ENCODE measurements around the gene ASS1. TPM values are rescaled to one million over a fixed set of nuclear protein-coding genes. Genes with fewer than 3 reads are reported as not detected.
A peak's percentile ranks its signal among the peaks of the same experiment; 100 is the strongest.

Gene ASS1
- polyA plus RNA-seq, 4 donors: 295 to 962 (median 408) TPM

GRCh38 chr9:130518943-130519799, 74.4 kb downstream of the ASS1 start:
- no peak overlapping the region for H3K4me3 ChIP-seq (ENCODE audit: low read depth in 1 of 3, low read length in 3 of 3)
- DNase-seq (no peak), FAIRE-seq (no peak)
- no peaks in the 10 kb centered on the region for H3K27me3 ChIP-seq (ENCODE audit: control insufficient read depth in 3 of 3, insufficient read depth in 3 of 3, low read length in 3 of 3)
- H3K27ac ChIP-seq (ENCODE audit: low read depth in 1 of 3, low read length in 2 of 3): no peak overlapping the region
- no peaks in the 10 kb centered on the region for H3K9me3 ChIP-seq (ENCODE audit: control insufficient read depth in 2 of 2, insufficient read depth in 1 of 2, low read depth in 1 of 2, low read length in 1 of 2)
- WGBS, 3 donors: 67 to 71% (median 70%) methylated on average over 24 of the region's 24 CpGs
- H3K36me3 ChIP-seq (ENCODE audit: control insufficient read depth in 3 of 3, insufficient read depth in 2 of 3, low read depth in 1 of 3, low read length in 3 of 3): no peaks in the 10 kb centered on the region
- H3K4me1 ChIP-seq (ENCODE audit: control insufficient read depth in 3 of 3, insufficient read depth in 2 of 3, low read depth in 1 of 3, low read length in 2 of 3): no peaks in the 10 kb centered on the region

DNA sequence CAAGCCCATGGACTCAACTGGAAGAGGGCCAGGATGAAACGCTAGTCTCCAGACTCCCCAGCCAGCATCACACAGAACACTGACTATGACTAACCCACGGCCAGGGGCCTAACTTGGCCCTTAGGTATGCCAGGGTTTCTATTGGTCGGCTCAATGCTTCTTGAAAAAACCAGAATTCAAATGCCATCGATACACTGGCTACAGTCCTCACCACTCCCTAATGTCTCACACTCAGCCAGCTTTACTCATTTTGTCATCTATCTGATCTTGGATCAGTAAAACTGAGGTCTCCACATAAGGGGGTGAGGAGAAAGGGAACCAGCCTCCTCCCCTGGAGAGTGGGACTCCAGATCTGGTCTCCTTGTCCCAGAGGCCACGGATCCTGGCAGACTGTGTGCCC, 75.2 kb downstream of the ASS1 start:
- H3K9me3 ChIP-seq (ENCODE audit: control insufficient read depth in 2 of 2, insufficient read depth in 1 of 2, low read depth in 1 of 2, low read length in 1 of 2): no peaks in the 10 kb centered on the region
- no peaks in the 10 kb centered on the region for H3K27me3 ChIP-seq (ENCODE audit: control insufficient read depth in 3 of 3, insufficient read depth in 3 of 3, low read length in 3 of 3)
- H3K36me3 ChIP-seq (ENCODE audit: control insufficient read depth in 3 of 3, insufficient read depth in 2 of 3, low read depth in 1 of 3, low read length in 3 of 3): no peaks in the 10 kb centered on the region
- no peak overlapping the region for H3K4me3 ChIP-seq (ENCODE audit: low read depth in 1 of 3, low read length in 3 of 3)
- H3K27ac ChIP-seq (ENCODE audit: low read depth in 1 of 3, low read length in 2 of 3): no peak overlapping the region
- no peak for DNase-seq
- no peak for FAIRE-seq
- H3K4me1 ChIP-seq (ENCODE audit: control insufficient read depth in 3 of 3, insufficient read depth in 2 of 3, low read depth in 1 of 3, low read length in 2 of 3): no peaks in the 10 kb centered on the region
- WGBS, 3 donors: 86 to 88% (median 87%) methylated on average over 5 of the region's 5 CpGs

GRCh38 chr9:130521715-130522114, 77.0 kb downstream of the ASS1 start:
- Histone ChIP-seq H3K4me3 (ENCODE audit: low read depth in 1 of 3, low read length in 3 of 3) (no peak overlapping the region), H3K4me1 (ENCODE audit: control insufficient read depth in 3 of 3, insufficient read depth in 2 of 3, low read depth in 1 of 3, low read length in 2 of 3) (peaks cover 0 to under 1% (median 0%) of the 10 kb centered on the region in 3 donors), H3K27me3 (ENCODE audit: control insufficient read depth in 3 of 3, insufficient read depth in 3 of 3, low read length in 3 of 3) (no peaks in the 10 kb centered on the region), H3K27ac (ENCODE audit: low read depth in 1 of 3, low read length in 2 of 3) (no peak overlapping the region), H3K9me3 (ENCODE audit: control insufficient read depth in 2 of 2, insufficient read depth in 1 of 2, low read depth in 1 of 2, low read length in 1 of 2) (no peaks in the 10 kb centered on the region), H3K36me3 (ENCODE audit: control insufficient read depth in 3 of 3, insufficient read depth in 2 of 3, low read depth in 1 of 3, low read length in 3 of 3) (no peaks in the 10 kb centered on the region)
- FAIRE-seq: no peak
- no peak for DNase-seq
- 79 to 91% (median 85%) methylated on average over 5 of the region's 5 CpGs for WGBS, 3 donors

DNA sequence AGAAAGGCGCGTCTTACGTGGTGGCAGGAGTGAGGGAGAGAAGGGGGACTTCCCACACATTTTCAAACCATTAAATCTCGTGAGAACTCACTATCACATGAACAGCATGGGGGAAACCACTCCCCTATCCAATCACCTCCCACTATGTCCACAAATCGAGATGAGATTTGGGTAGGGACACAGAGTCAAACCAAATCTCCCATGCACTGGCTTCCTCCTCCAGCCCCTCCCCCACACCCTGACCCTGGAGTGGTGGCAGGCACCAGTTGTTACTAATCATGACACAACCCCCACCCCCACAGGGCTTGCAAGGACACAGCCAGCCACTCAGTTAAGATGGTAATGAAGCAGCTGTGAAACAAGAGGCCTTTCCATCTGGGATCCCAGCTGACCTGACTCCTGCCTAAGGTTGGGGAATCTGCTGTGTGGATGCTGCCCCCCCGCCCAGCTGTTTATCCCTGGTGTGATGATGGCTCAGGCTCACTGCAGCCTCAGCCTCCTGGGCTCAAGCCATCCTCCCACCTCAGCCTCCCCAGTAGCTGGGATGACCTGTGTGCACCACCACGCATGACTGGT, 77.6 kb downstream of the ASS1 start:
- Histone ChIP-seq H3K4me1 (ENCODE audit: control insufficient read depth in 3 of 3, insufficient read depth in 2 of 3, low read depth in 1 of 3, low read length in 2 of 3) (peaks cover 0 to 5% (median 0%) of the 10 kb centered on the region in 3 donors), H3K36me3 (ENCODE audit: control insufficient read depth in 3 of 3, insufficient read depth in 2 of 3, low read depth in 1 of 3, low read length in 3 of 3) (no peaks in the 10 kb centered on the region), H3K9me3 (ENCODE audit: control insufficient read depth in 2 of 2, insufficient read depth in 1 of 2, low read depth in 1 of 2, low read length in 1 of 2) (no peaks in the 10 kb centered on the region), H3K27me3 (ENCODE audit: control insufficient read depth in 3 of 3, insufficient read depth in 3 of 3, low read length in 3 of 3) (no peaks in the 10 kb centered on the region), H3K27ac (ENCODE audit: low read depth in 1 of 3, low read length in 2 of 3) (no peak overlapping the region), H3K4me3 (ENCODE audit: low read depth in 1 of 3, low read length in 3 of 3) (no peak overlapping the region)
- no peak for DNase-seq
- WGBS, 3 donors: 60 to 74% (median 72%) methylated on average over 7 of the region's 7 CpGs
- no peak for FAIRE-seq

DNA sequence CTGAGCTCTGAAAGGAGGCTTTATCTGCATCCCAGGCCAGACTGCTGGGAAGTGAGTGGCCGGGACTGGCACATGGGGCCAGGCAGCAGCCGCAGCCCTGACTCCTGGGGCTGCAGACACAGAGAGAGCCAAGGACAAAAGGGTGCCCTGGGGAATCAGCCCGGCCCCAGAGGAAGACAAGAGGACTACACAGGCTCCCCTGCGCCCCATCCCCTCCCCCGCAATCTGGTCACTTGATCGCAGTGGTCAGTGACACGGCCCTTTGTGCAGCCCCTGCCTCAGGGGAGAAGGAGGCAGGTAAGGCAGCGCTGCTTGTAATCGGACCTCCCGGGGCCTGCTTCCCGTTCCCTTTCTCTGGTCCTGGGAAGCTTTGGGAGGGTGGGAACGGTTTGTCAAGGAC, 79.2 kb downstream of the ASS1 start:
- Histone ChIP-seq H3K27ac (ENCODE audit: low read depth in 1 of 3, low read length in 2 of 3) (no peak overlapping the region), H3K36me3 (ENCODE audit: control insufficient read depth in 3 of 3, insufficient read depth in 2 of 3, low read depth in 1 of 3, low read length in 3 of 3) (no peaks in the 10 kb centered on the region), H3K4me1 (ENCODE audit: control insufficient read depth in 3 of 3, insufficient read depth in 2 of 3, low read depth in 1 of 3, low read length in 2 of 3) (peaks cover 0 to 5% (median 0%) of the 10 kb centered on the region in 3 donors), H3K27me3 (ENCODE audit: control insufficient read depth in 3 of 3, insufficient read depth in 3 of 3, low read length in 3 of 3) (no peaks in the 10 kb centered on the region), H3K9me3 (ENCODE audit: control insufficient read depth in 2 of 2, insufficient read depth in 1 of 2, low read depth in 1 of 2, low read length in 1 of 2) (no peaks in the 10 kb centered on the region), H3K4me3 (ENCODE audit: low read depth in 1 of 3, low read length in 3 of 3) (no peak overlapping the region)
- FAIRE-seq: no peak
- WGBS, 3 donors: 51 to 76% (median 69%) methylated on average over 11 to 12 of the region's 12 CpGs
- no peak for DNase-seq

GRCh38 chr9:130526193-130526853, 81.6 kb downstream of the ASS1 start:
- no peak for FAIRE-seq
- H3K27ac ChIP-seq (ENCODE audit: low read depth in 1 of 3, low read length in 2 of 3): no peak overlapping the region
- 80 to 82% (median 81%) methylated on average over 18 of the region's 18 CpGs for WGBS, 3 donors

DNA sequence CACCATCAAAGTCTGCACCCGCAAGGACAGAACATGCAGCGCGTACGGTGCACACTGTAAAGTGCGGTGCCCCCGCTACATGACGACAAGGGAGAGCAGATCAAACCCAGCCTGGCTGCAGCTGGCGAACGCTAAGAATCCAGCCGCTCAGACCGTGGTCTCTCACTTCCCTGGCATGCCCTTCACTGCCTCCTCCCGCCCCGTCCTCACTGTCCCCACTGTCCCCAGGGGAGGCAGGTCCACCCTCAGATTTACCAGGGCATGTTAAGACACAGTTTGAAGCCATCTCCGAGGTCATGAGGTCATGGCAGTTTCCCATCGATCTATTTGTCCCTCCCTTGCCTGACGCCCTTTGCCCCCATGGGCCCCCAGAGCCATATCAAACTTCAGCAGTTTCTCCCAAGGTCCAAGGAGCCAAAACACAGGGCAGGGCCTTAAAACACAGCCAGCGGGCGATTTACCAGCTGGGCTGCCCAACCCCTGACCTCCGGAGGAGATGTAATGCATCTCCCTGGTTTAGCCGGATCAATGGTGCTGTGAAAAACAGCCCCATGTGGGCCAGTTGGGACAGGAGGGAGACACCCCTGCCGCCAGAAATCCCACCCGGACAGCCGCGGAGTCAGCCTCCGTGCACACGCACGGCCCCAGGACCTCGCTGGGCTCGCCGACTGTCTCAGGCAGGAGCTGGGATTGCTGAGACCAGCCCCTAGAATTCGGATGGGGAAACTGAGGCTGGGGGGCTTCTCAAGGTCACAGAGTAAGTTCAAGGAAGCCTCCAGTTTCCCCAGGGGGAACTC, 82.3 kb downstream of the ASS1 start:
- FAIRE-seq: no peak
- 54 to 68% (median 60%) methylated on average over 31 of the region's 31 CpGs for WGBS, 3 donors

More at GRCh38 chr9:130526193-130526853, 81.6 kb downstream of the ASS1 start:
- Histone ChIP-seq H3K4me3 (ENCODE audit: low read depth in 1 of 3, low read length in 3 of 3) (no peak overlapping the region), H3K36me3 (ENCODE audit: control insufficient read depth in 3 of 3, insufficient read depth in 2 of 3, low read depth in 1 of 3, low read length in 3 of 3) (no peaks in the 10 kb centered on the region), H3K4me1 (ENCODE audit: control insufficient read depth in 3 of 3, insufficient read depth in 2 of 3, low read depth in 1 of 3, low read length in 2 of 3) (peaks cover 0 to 5% (median 0%) of the 10 kb centered on the region in 3 donors), H3K27me3 (ENCODE audit: control insufficient read depth in 3 of 3, insufficient read depth in 3 of 3, low read length in 3 of 3) (no peaks in the 10 kb centered on the region), H3K9me3 (ENCODE audit: control insufficient read depth in 2 of 2, insufficient read depth in 1 of 2, low read depth in 1 of 2, low read length in 1 of 2) (no peaks in the 10 kb centered on the region)
- no peak for DNase-seq

More for the DNA sequence above, 82.3 kb downstream of the ASS1 start:
- peak in 1 of 2 donors; percentile 9 for DNase-seq
- H3K4me3 ChIP-seq (ENCODE audit: low read depth in 1 of 3, low read length in 3 of 3): no peak overlapping the region
- peaks cover 0 to 5% (median 0%) of the 10 kb centered on the region in 3 donors for H3K4me1 ChIP-seq (ENCODE audit: control insufficient read depth in 3 of 3, insufficient read depth in 2 of 3, low read depth in 1 of 3, low read length in 2 of 3)
- no peaks in the 10 kb centered on the region for H3K27me3 ChIP-seq (ENCODE audit: control insufficient read depth in 3 of 3, insufficient read depth in 3 of 3, low read length in 3 of 3)
- no peaks in the 10 kb centered on the region for H3K9me3 ChIP-seq (ENCODE audit: control insufficient read depth in 2 of 2, insufficient read depth in 1 of 2, low read depth in 1 of 2, low read length in 1 of 2)
- no peaks in the 10 kb centered on the region for H3K36me3 ChIP-seq (ENCODE audit: control insufficient read depth in 3 of 3, insufficient read depth in 2 of 3, low read depth in 1 of 3, low read length in 3 of 3)
- H3K27ac ChIP-seq (ENCODE audit: low read depth in 1 of 3, low read length in 2 of 3): no peak overlapping the region

Data from small intestine (tissue), 7 donors.